DND-41 (cell line): ENCODE data around the gene LMF1.

ENCODE experiments used
- ATAC-seq: fragments of 200-7000 bp; cut with Tn5 transposase; 3 replicates; pipeline ENCODE4 v1.9.1; 2021; ENCODE audit warnings: low read depth; ENCODE audit not compliant: insufficient read depth
- DNase-seq: peaks from one replicate; pipeline ENCODE4 v3.0.0-alpha.2; 2020
- H2AFZ ChIP-seq: 2 replicates; pipeline ENCODE4 v1.6.0; 2012; ENCODE audit warnings: low read depth, low read length
- H3K27ac ChIP-seq: 2 replicates; pipeline ENCODE4 v1.5.1; 2012; ENCODE audit warnings: low read length, inconsistent platforms
- H3K27me3 ChIP-seq: fragments of 200-600 bp; sonication (generic); 2 replicates; pipeline ENCODE4 v1.6.0; 2012; ENCODE audit warnings: low read length, mild to moderate bottlenecking, inconsistent platforms; ENCODE audit not compliant: insufficient read depth, poor library complexity
- H3K36me3 ChIP-seq: 2 replicates; pipeline ENCODE4 v1.5.1; 2012; ENCODE audit warnings: low read length, inconsistent platforms; ENCODE audit not compliant: insufficient read depth
- H3K4me1 ChIP-seq: 2 replicates; pipeline ENCODE4 v1.5.1; 2012; ENCODE audit warnings: mild to moderate bottlenecking, low read length; ENCODE audit not compliant: insufficient read depth
- H3K4me2 ChIP-seq: 2 replicates; pipeline ENCODE4 v1.6.0; 2012; ENCODE audit warnings: mild to moderate bottlenecking, moderate library complexity, low read length, inconsistent platforms; ENCODE audit not compliant: insufficient read depth
- H3K4me3 ChIP-seq, 2 experiments: fragments of 200-600 bp in 1 of 2; shearing (Covaris generic) in 1 of 2; 2 replicates each; pipeline ENCODE4 v1.5.1; 2012 to 2016; ENCODE audit warnings: inconsistent platforms in 2 of 2, low read length in 2 of 2, mild to moderate bottlenecking in 2 of 2, low read depth in 1 of 2, moderate library complexity in 1 of 2
- H3K79me2 ChIP-seq: 2 replicates; pipeline ENCODE4 v1.6.0; 2012; ENCODE audit warnings: low read length, inconsistent platforms; ENCODE audit not compliant: insufficient read depth
- H3K9ac ChIP-seq: 2 replicates; pipeline ENCODE4 v1.6.0; 2012; ENCODE audit warnings: low read depth, mild to moderate bottlenecking, inconsistent platforms, low read length, moderate library complexity
- H3K9me3 ChIP-seq: 2 replicates; pipeline ENCODE4 v1.5.1; 2012; ENCODE audit warnings: low read length, moderate library complexity, mild to moderate bottlenecking, inconsistent platforms; ENCODE audit not compliant: insufficient read depth, severe bottlenecking
- H4K20me1 ChIP-seq: 2 replicates; pipeline ENCODE4 v1.6.0; 2012; ENCODE audit warnings: low read length; ENCODE audit not compliant: insufficient read depth
- EZH2 ChIP-seq: IDR thresholded peaks from 3 replicates; pipeline ENCODE4 v1.6.1; 2012; ENCODE audit warnings: borderline replicate concordance, low read depth, mild to moderate bottlenecking, moderate library complexity, low read length, inconsistent platforms; ENCODE audit not compliant: severe bottlenecking
- TF ChIP-seq, protein P1 (sequence below): IDR thresholded peaks from 2 replicates; pipeline ENCODE4 v1.5.1; 2012; ENCODE audit warnings: borderline replicate concordance, low read length, moderate library complexity, mild to moderate bottlenecking; ENCODE audit not compliant: poor library complexity, severe bottlenecking; ENCODE audit errors: extremely low read depth

The LMF1 gene

DNA sequence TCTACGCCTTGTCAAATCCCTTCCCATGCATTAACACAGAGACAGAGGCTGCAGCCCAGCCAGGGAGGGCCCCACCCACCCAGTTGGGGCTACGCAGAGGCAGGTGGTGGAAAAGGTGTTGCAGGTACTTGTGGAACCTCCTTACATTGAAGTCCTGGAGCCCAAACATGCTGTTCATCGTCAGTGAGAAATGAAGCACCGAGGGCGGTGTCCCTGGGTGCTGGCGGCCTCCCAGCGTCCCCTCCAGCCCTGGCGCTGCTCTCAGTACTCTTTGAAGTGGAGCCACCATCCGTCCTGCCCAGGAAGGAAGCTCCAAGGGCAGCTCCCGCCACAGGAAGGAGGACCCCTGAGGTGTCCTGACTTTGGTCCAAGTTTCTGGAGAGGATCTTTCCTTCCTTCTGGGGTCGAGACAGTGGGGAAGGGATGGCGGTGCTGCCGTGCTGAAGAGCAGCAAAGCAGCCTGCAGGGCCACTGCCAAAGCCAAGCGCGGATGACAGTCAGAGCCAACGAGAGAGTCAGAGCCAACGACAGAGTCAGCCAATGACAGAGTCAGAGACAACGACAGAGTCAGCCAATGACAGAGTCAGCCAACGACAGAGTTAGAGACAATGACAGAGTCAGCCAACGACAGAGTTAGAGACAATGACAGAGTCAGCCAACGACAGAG is 23.4 kb downstream of the LMF1 start:
- DNase-seq = no peak
- Histone ChIP-seq H3K27me3 (no peaks in the 10 kb centered on the region), H3K9ac (no peak overlapping the region), H4K20me1 (peaks cover 3% of the 10 kb centered on the region; the same call in 1 of the 2 replicates), H3K36me3 (peaks cover 50% of the 10 kb centered on the region), H3K4me2 (no peak overlapping the region), H3K27ac (no peak overlapping the region), H3K4me3 (no peak overlapping the region), H3K79me2 (no peaks in the 10 kb centered on the region), H3K9me3 (peaks cover 10% of the 10 kb centered on the region), H3K4me1 (no peaks in the 10 kb centered on the region), H2AFZ (no peak overlapping the region)
- TF ChIP-seq, protein P1, sequence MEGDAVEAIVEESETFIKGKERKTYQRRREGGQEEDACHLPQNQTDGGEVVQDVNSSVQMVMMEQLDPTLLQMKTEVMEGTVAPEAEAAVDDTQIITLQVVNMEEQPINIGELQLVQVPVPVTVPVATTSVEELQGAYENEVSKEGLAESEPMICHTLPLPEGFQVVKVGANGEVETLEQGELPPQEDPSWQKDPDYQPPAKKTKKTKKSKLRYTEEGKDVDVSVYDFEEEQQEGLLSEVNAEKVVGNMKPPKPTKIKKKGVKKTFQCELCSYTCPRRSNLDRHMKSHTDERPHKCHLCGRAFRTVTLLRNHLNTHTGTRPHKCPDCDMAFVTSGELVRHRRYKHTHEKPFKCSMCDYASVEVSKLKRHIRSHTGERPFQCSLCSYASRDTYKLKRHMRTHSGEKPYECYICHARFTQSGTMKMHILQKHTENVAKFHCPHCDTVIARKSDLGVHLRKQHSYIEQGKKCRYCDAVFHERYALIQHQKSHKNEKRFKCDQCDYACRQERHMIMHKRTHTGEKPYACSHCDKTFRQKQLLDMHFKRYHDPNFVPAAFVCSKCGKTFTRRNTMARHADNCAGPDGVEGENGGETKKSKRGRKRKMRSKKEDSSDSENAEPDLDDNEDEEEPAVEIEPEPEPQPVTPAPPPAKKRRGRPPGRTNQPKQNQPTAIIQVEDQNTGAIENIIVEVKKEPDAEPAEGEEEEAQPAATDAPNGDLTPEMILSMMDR = no peak
- no peak for TF ChIP-seq EZH2
- no peak for ATAC-seq

DNA sequence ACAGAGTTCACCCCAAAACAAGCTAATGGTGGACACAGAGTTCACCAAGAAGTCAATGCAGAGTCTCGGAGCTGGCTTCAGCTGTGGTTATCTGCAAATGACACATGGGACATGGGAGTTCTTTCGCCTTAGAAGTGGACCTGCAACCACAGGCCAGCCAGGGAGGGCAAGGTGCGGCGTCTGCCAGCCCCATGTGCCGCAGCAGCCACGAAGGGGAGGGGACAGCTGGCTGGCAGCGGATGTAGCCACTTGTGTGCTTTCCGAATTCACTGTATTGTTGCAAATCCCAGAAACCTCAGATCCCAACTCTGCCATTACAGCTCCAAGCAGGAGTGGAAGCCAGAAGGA is 24.8 kb downstream of the LMF1 start:
- Histone ChIP-seq H3K79me2 (no peaks in the 10 kb centered on the region), H3K4me2 (no peak overlapping the region), H3K36me3 (peaks cover 44% of the 10 kb centered on the region), H3K27ac (no peak overlapping the region), H3K27me3 (no peaks in the 10 kb centered on the region), H2AFZ (no peak overlapping the region), H3K4me1 (no peaks in the 10 kb centered on the region), H4K20me1 (0 out of 2 replicates have a peak, but pooled peaks cover 3% of the 10 kb centered on the region), H3K9ac (no peak overlapping the region), H3K4me3 (no peak overlapping the region), H3K9me3 (peaks cover 21% of the 10 kb centered on the region)
- no peak for TF ChIP-seq EZH2
- TF ChIP-seq, protein P1 = no peak
- no peak for DNase-seq
- ATAC-seq = no peak

DNA sequence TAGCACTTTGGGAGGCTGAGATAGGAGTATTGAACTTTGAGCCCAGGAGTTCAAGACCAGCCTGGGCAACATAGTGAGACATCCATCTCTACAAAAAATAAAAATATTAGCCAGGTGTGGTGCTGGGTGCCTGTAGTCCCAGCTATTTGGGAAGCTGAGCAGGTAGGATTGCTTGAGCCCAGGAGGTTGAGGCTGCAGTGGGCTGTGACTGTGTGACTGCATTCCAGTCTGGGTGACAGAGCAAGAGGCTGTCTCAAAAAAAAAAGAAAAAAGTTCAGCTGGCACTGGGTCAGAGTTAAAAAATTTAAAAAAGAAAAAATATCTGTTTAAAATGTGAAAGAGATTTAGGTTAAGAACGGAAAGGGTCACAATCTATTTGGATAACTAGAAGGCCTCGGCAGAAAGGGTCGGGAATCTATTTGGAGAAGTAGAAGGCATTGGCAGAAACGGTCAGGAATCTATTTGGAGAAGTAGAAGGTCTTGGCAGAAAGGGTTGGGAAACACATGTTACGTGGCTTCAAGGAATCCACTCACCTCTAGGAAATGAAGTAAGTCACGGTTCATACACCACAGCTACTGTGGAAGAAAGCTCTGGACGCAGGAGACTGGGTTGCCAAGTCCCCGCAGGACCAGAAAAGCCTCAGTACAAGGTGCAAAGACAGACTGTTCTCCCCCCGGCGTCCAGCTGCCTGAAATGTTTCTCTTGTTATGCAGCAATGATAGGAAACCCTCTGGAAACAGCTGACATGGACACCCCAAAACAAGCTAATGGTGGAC is 25.3 kb downstream of the LMF1 start:
- ATAC-seq = no peak
- Histone ChIP-seq H4K20me1 (0 out of 2 replicates have a peak, but pooled peaks cover 3% of the 10 kb centered on the region), H3K9me3 (peaks cover 21% of the 10 kb centered on the region), H3K36me3 (peaks cover 43% of the 10 kb centered on the region), H3K9ac (no peak overlapping the region), H3K4me1 (no peaks in the 10 kb centered on the region), H3K27me3 (no peaks in the 10 kb centered on the region), H2AFZ (no peak overlapping the region), H3K4me3 (no peak overlapping the region), H3K27ac (no peak overlapping the region), H3K79me2 (no peaks in the 10 kb centered on the region), H3K4me2 (no peak overlapping the region)
- TF ChIP-seq, protein P1 = no peak
- TF ChIP-seq EZH2 = no peak
- DNase-seq = no peak
